ENCODE results near the gene GOLGA8B. TPM values are rescaled to one million over a fixed set of nuclear protein-coding genes. Genes with fewer than 3 reads are reported as not detected.
"Not testable (repeated sequence)": the region's sequence is repeated elsewhere in the genome, so short reads cannot be mapped to it uniquely, and the experiment has no call there.

The GOLGA8B gene
- total and polyA plus RNA-seq, 2 of the 8 experiments (the other 6 are each of a cell fraction or from before 2014, with no cell fraction given): 14.1 to 23.3 TPM

DNA sequence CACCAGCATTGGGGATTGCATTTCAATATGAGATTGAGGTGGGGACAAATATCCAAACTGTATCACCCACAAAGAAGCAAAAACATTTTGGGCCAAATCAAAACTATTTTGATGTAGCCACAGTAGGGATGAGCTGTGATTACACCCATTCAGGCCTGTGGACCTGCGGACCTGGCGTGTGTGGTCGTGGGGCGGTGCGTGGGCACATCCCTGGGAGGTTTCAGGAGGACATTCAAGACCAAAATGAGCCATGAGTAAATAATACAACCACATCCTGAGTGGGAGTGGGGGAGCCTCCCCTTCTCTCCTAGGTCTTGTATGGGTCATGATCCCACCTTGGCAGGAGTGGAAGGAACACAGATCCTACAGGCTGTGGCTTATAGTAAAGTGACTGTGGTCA, 23.7 kb downstream of the GOLGA8B start:
- CTCF ChIA-PET (ENCODE audit: partially characterized antibody); H3K56ac ChIP-seq (replicated peaks; ENCODE audit: insufficient read length, low read depth, low read length); H2BK12ac ChIP-seq (ENCODE audit: low read depth, low read length); H3K36me3 ChIP-seq (ENCODE audit: control insufficient read depth in 2 of 4, insufficient read depth in 4 of 4, low read length in 3 of 4); H2BK15ac ChIP-seq (ENCODE audit: low read length); H2BK20ac ChIP-seq (ENCODE audit: low read length); H2AFZ ChIP-seq (ENCODE audit: low read length); H3K18ac ChIP-seq (ENCODE audit: extremely low read depth, low read length); H4K91ac ChIP-seq (replicated peaks; ENCODE audit: insufficient read length, low read length); H3K79me1 ChIP-seq (ENCODE audit: low read depth, low read length); H3K27ac ChIP-seq (ENCODE audit: low read depth, low read length); H4K5ac ChIP-seq (ENCODE audit: insufficient read length, low read depth, low read length); H4K20me1 ChIP-seq (replicated peaks in 1 of 2; ENCODE audit: control insufficient read depth in 1 of 2, insufficient read depth in 2 of 2, low read length in 2 of 2); H2AK5ac ChIP-seq (ENCODE audit: low read depth, low read length); H3K4me1 ChIP-seq (replicated peaks in 1 of 4; ENCODE audit: control insufficient read depth in 3 of 4, insufficient read depth in 4 of 4, low read length in 3 of 4); H4K8ac ChIP-seq (ENCODE audit: extremely low read depth, insufficient read depth, low read length); DNase-seq (ENCODE audit: low read depth in 1 of 2, low spot score in 2 of 2); H3K4ac ChIP-seq (replicated peaks; ENCODE audit: insufficient read length, low read depth, low read length); POLR2A ChIA-PET (ENCODE audit: partially characterized antibody); FAIRE-seq; H3K23ac ChIP-seq (ENCODE audit: insufficient read length); H3K14ac ChIP-seq (ENCODE audit: insufficient read length); H3K23me2 ChIP-seq (ENCODE audit: low read depth, low read length); H2BK120ac ChIP-seq (replicated peaks; ENCODE audit: low read depth, low read length); H3K4me3 ChIP-seq (ENCODE audit: extremely low read depth in 1 of 4, insufficient read depth in 2 of 4, low read depth in 3 of 4, low read length in 4 of 4); H2BK5ac ChIP-seq (ENCODE audit: low read depth, low read length); H3K27me3 ChIP-seq (replicated peaks in 1 of 4; ENCODE audit: control insufficient read depth in 3 of 4, extremely low read depth in 1 of 4, insufficient read depth in 3 of 4, low read length in 3 of 4); H3K4me2 ChIP-seq (ENCODE audit: insufficient read depth in 1 of 2, low read depth in 2 of 2, low read length in 2 of 2); H3K9me3 ChIP-seq (ENCODE audit: insufficient read depth in 2 of 2, low read depth in 1 of 2, low read length in 1 of 2); H3K79me2 ChIP-seq (ENCODE audit: control insufficient read depth in 1 of 2, insufficient read depth in 2 of 2, low read length in 2 of 2); H3K9ac ChIP-seq (replicated peaks in 1 of 4; ENCODE audit: extremely low read depth in 1 of 4, low read depth in 3 of 4, low read length in 3 of 4): not testable (repeated sequence)
- WGBS, 2 experiments (ENCODE audit: extremely low coverage in 1 of 2, insufficient coverage in 1 of 2, insufficient read length in 1 of 2, insufficient replicate concordance in 2 of 2, low coverage in 1 of 2, low lambda C conversion rate in 2 of 2, missing lambda C conversion rate in 1 of 2): 100% methylated on average over 5 of the region's 5 CpGs; no CpG with 5 or more reads in 1 of the 2 experiments

DNA sequence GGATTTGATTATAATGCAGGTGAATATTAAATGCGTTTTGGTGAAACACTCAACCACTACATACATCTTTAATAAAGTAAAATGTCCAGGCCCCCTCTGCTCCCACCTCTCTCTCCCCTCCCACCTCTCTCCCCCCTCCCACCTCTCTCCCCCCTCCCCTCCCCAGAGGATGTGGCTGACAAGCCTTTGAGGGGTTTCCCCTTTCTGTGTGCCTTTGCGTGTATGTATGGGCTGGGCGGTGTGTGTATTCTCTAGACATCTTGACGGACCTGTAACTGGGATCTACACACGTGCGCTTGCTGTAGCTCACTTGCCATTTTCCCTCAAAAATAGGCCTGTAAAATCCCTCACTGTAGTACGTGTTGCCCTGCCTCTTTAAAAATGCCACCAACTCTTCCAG, 28.3 kb downstream of the GOLGA8B start:
- H3K4ac ChIP-seq (replicated peaks; ENCODE audit: insufficient read length, low read depth, low read length); H4K8ac ChIP-seq (ENCODE audit: extremely low read depth, insufficient read depth, low read length); H3K23me2 ChIP-seq (ENCODE audit: low read depth, low read length); H4K20me1 ChIP-seq (replicated peaks in 1 of 2; ENCODE audit: control insufficient read depth in 1 of 2, insufficient read depth in 2 of 2, low read length in 2 of 2); FAIRE-seq; H3K27me3 ChIP-seq (replicated peaks in 1 of 4; ENCODE audit: control insufficient read depth in 3 of 4, extremely low read depth in 1 of 4, insufficient read depth in 3 of 4, low read length in 3 of 4); DNase-seq (ENCODE audit: low read depth in 1 of 2, low spot score in 2 of 2); H4K91ac ChIP-seq (replicated peaks; ENCODE audit: insufficient read length, low read length); H2BK15ac ChIP-seq (ENCODE audit: low read length); H3K9ac ChIP-seq (replicated peaks in 1 of 4; ENCODE audit: extremely low read depth in 1 of 4, low read depth in 3 of 4, low read length in 3 of 4); H3K4me3 ChIP-seq (ENCODE audit: extremely low read depth in 1 of 4, insufficient read depth in 2 of 4, low read depth in 3 of 4, low read length in 4 of 4); POLR2A ChIA-PET (ENCODE audit: partially characterized antibody); H2BK20ac ChIP-seq (ENCODE audit: low read length); H2AFZ ChIP-seq (ENCODE audit: low read length); H3K23ac ChIP-seq (ENCODE audit: insufficient read length); H3K4me1 ChIP-seq (replicated peaks in 1 of 4; ENCODE audit: control insufficient read depth in 3 of 4, insufficient read depth in 4 of 4, low read length in 3 of 4); H2BK5ac ChIP-seq (ENCODE audit: low read depth, low read length); H4K5ac ChIP-seq (ENCODE audit: insufficient read length, low read depth, low read length); H3K36me3 ChIP-seq (ENCODE audit: control insufficient read depth in 2 of 4, insufficient read depth in 4 of 4, low read length in 3 of 4); H3K14ac ChIP-seq (ENCODE audit: insufficient read length); H3K27ac ChIP-seq (ENCODE audit: low read depth, low read length); H3K9me3 ChIP-seq (ENCODE audit: insufficient read depth in 2 of 2, low read depth in 1 of 2, low read length in 1 of 2); H3K56ac ChIP-seq (replicated peaks; ENCODE audit: insufficient read length, low read depth, low read length); H3K79me2 ChIP-seq (ENCODE audit: control insufficient read depth in 1 of 2, insufficient read depth in 2 of 2, low read length in 2 of 2); CTCF ChIA-PET (ENCODE audit: partially characterized antibody); H2BK120ac ChIP-seq (replicated peaks; ENCODE audit: low read depth, low read length); H2BK12ac ChIP-seq (ENCODE audit: low read depth, low read length); H3K79me1 ChIP-seq (ENCODE audit: low read depth, low read length); H3K18ac ChIP-seq (ENCODE audit: extremely low read depth, low read length); H2AK5ac ChIP-seq (ENCODE audit: low read depth, low read length); H3K4me2 ChIP-seq (ENCODE audit: insufficient read depth in 1 of 2, low read depth in 2 of 2, low read length in 2 of 2): not testable (repeated sequence)
- no CpG with 5 or more reads among the region's 7 CpGs for WGBS, 2 experiments (ENCODE audit: extremely low coverage in 1 of 2, insufficient coverage in 1 of 2, insufficient read length in 1 of 2, insufficient replicate concordance in 2 of 2, low coverage in 1 of 2, low lambda C conversion rate in 2 of 2, missing lambda C conversion rate in 1 of 2)
